ENCODE results near the gene TSC2. TPM values are rescaled to one million over a fixed set of nuclear protein-coding genes. Genes with fewer than 3 reads are reported as not detected.
A peak's percentile ranks its signal among the peaks of the same experiment; 100 is the strongest.

The TSC2 gene
- polyA plus RNA-seq, 1 experiment, result 35.9 TPM

DNA sequence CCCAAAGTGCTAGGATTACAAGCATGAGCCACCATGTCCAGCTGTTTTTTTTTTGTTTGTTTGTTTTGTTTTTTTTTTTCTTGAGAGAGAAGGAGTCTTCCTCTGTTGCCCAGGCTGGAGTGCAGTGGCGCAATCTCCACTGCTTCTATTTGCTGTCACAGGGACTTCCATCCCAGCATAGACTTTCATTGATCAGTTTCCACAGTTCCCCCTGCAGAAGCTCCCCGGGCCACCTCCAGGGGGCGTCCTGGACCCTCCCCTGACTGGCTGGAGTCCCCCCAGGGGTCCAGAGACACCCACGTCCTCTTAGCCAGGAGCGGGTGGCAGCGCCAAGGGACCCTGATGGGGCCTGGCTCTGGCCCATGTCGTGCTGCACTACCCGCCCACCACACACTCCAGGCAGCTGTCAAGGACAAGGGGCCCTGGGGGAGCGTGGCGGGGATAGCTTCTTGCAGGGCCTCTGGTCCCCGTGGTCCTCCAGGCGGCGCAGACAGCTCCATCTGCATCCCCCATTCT is 31.3 kb upstream of the TSC2 start:
- POLR2A ChIA-PET, result interaction anchor here (0.7 to 1.2 kb wide), 4 partner anchors 9 to 139 kb away, joined by 3 to 9 read pairs (median 4); partner anchors contain the start of genes RPS2 and TRAF7
- DNase-seq (ENCODE audit: low read depth, low spot score), result no peak
- TF ChIP-seq, protein P1, sequence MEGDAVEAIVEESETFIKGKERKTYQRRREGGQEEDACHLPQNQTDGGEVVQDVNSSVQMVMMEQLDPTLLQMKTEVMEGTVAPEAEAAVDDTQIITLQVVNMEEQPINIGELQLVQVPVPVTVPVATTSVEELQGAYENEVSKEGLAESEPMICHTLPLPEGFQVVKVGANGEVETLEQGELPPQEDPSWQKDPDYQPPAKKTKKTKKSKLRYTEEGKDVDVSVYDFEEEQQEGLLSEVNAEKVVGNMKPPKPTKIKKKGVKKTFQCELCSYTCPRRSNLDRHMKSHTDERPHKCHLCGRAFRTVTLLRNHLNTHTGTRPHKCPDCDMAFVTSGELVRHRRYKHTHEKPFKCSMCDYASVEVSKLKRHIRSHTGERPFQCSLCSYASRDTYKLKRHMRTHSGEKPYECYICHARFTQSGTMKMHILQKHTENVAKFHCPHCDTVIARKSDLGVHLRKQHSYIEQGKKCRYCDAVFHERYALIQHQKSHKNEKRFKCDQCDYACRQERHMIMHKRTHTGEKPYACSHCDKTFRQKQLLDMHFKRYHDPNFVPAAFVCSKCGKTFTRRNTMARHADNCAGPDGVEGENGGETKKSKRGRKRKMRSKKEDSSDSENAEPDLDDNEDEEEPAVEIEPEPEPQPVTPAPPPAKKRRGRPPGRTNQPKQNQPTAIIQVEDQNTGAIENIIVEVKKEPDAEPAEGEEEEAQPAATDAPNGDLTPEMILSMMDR (IDR thresholded peaks at IDR 0.05; ENCODE audit: low read depth, low read length), result peak; percentile 45
- no peak overlapping the region for H3K4me3 ChIP-seq (ENCODE audit: low read depth, low read length)
- CTCF ChIA-PET, result interaction anchor here (0.8 to 1.6 kb wide), 3 partner anchors 8 to 124 kb away, joined by 3 to 8 read pairs (median 4); no protein-coding TSS in a partner anchor
- H3K27ac ChIP-seq (ENCODE audit: low read depth, low read length), result no peak overlapping the region
- H3K27me3 ChIP-seq (ENCODE audit: control insufficient read depth, insufficient read depth, low read length), result peaks cover 5% of the 10 kb centered on the region
- no peaks in the 10 kb centered on the region for H3K9me3 ChIP-seq (ENCODE audit: control insufficient read depth, insufficient read depth, low read length)

DNA sequence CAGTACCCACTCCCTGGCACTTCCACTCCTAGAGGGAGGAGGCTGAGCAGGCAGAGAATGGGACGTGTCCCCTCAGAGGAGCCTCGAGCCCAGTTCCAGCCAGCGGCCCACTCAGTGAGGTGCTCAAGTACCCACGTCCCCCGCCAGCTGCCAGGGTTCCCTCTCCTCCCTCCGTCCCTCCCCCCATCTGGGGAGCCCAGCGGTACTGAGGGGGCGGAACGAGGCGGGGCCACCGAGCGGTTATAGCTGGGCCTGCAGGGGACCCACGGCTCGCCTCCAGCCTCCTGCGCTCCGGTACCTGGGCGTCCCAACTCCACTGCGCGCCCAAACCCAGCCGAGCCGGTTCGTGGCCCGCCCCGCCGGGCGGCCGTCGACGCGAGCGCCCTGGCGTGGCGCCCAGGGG is 28.3 kb upstream of the TSC2 start, which contains the start of gene NPW:
NPW (plus strand) TSS at position 268 of the 403 bp plus-strand sequence.
- H3K27ac ChIP-seq (ENCODE audit: low read depth, low read length), result no peak within 1 kb of the TSS
- DNase-seq (ENCODE audit: low read depth, low spot score), result no peak
- CTCF ChIA-PET, result interaction anchor here (1.6 kb wide), 1 partner anchor 37 kb away, joined by 3 read pairs; no protein-coding TSS in a partner anchor
- peak within 1 kb of the TSS; percentile 4; the same call in 1 of the 2 replicates for H3K4me3 ChIP-seq (ENCODE audit: low read depth, low read length)
- H3K27me3 ChIP-seq (ENCODE audit: control insufficient read depth, insufficient read depth, low read length), result peaks cover 5% of the 10 kb centered on the region
- POLR2A ChIA-PET, result interaction anchor here (0.6 kb wide), 1 partner anchor 136 kb away, joined by 3 read pairs; the partner anchor contains the start of gene TRAF7
- no peaks in the 10 kb centered on the region for H3K9me3 ChIP-seq (ENCODE audit: control insufficient read depth, insufficient read depth, low read length)
- TF ChIP-seq, protein P1 (IDR thresholded peaks at IDR 0.05; ENCODE audit: low read depth, low read length), result no peak

DNA sequence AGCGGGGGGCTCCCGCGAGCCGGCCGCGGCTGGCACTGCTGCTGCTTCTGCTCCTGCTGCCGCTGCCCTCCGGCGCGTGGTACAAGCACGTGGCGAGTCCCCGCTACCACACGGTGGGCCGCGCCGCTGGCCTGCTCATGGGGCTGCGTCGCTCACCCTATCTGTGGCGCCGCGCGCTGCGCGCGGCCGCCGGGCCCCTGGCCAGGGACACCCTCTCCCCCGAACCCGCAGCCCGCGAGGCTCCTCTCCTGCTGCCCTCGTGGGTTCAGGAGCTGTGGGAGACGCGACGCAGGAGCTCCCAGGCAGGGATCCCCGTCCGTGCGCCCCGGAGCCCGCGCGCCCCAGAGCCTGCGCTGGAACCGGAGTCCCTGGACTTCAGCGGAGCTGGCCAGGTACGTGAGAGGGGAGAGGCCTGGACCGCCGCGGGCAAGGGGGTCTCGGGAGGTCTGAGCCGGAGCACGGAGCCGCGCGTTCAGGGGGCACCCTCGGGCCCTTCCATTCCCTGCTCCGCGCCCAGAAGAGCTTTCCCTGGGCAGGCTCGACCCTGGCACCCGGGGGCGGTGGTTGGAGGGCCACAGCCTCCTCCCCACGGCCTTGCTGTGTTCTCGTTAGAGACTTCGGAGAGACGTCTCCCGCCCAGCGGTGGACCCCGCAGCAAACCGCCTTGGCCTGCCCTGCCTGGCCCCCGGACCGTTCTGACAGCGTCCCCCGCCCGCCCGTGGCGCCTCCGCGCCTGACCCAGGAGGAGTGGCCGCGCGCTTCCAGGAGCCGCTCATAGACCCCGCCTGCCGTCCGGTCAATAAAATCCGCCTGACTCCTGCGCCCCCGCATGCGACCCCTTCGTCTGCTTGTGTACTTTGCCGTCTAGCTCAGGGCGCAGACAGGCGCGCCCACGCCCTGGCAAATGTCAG is 27.6 kb upstream of the TSC2 start:
- peaks cover 5% of the 10 kb centered on the region for H3K27me3 ChIP-seq (ENCODE audit: control insufficient read depth, insufficient read depth, low read length)
- peak overlapping the region; percentile 4; the same call in 1 of the 2 replicates for H3K4me3 ChIP-seq (ENCODE audit: low read depth, low read length)
- no peaks in the 10 kb centered on the region for H3K9me3 ChIP-seq (ENCODE audit: control insufficient read depth, insufficient read depth, low read length)
- no peak overlapping the region for H3K27ac ChIP-seq (ENCODE audit: low read depth, low read length)
- TF ChIP-seq, protein P1 (IDR thresholded peaks at IDR 0.05; ENCODE audit: low read depth, low read length), result no peak
- CTCF ChIA-PET, result interaction anchor here (1.6 kb wide), 1 partner anchor 36 kb away, joined by 3 read pairs; no protein-coding TSS in a partner anchor
- POLR2A ChIA-PET, result interaction anchor here (0.6 kb wide), 1 partner anchor 135 kb away, joined by 3 read pairs; the partner anchor contains the start of gene TRAF7
- DNase-seq (ENCODE audit: low read depth, low spot score), result no peak

DNA sequence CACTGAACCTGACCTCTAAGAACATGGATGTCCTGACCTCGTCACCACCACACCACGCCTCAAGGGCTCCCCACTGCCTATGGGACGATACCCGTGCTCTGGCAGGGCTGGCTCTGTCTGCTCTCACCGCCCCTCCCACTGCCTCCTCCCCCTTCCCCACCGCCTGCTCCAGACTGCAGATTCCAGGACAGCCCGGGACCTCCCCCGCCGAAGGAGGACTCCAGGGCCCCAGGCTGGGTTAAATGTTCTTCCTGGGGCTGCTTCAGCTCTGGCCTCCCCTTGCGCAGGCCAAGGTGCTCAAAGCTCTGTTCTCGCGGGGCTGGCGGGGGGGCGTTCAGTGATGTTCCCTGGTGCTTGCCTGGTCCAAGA is 25.1 kb upstream of the TSC2 start:
- peaks cover 5% of the 10 kb centered on the region for H3K27me3 ChIP-seq (ENCODE audit: control insufficient read depth, insufficient read depth, low read length)
- peak overlapping the region; percentile 40 for H3K4me3 ChIP-seq (ENCODE audit: low read depth, low read length)
- no peak for DNase-seq (ENCODE audit: low read depth, low spot score)
- H3K9me3 ChIP-seq (ENCODE audit: control insufficient read depth, insufficient read depth, low read length), result no peaks in the 10 kb centered on the region; the same call in 1 of the 2 replicates
- CTCF ChIA-PET, result interaction anchor here (0.6 to 5.4 kb wide), 23 partner anchors 9 to 133 kb away, joined by 3 to 87 read pairs (median 4); partner anchors contain the start of genes NTHL1, TRAF7 and TSC2
- TF ChIP-seq, protein P1 (IDR thresholded peaks at IDR 0.05; ENCODE audit: low read depth, low read length), result no peak
- H3K27ac ChIP-seq (ENCODE audit: low read depth, low read length), result no peak overlapping the region
- POLR2A ChIA-PET, result interaction anchor here (0.6 to 3.8 kb wide), 9 partner anchors 11 to 232 kb away, joined by 3 to 22 read pairs (median 6); partner anchors contain the start of genes NTHL1, TRAF7 and TSC2

All from AG04450 (cell line).